Measurements from ENCODE around the gene SFXN4. TPM values are rescaled to one million over a fixed set of nuclear protein-coding genes. Genes with fewer than 3 reads are reported as not detected.

SFXN4 gene
- total RNA-seq, 2 donors from 2014 or later, result 18.3 to 23.2 TPM

- Mint-ChIP-seq H3K27ac (no peak overlapping the region), H3K36me3 (ENCODE audit: low read depth) (no peaks in the 10 kb centered on the region), H3K9me3 (peaks cover 2% of the 10 kb centered on the region), H3K4me1 (peaks cover 21% of the 10 kb centered on the region), H3K27me3 (ENCODE audit: insufficient read depth) (peaks cover 10% of the 10 kb centered on the region), H3K4me3 (no peak overlapping the region)
- no peak for TF ChIP-seq CTCF (conservative IDR thresholded peaks at IDR 0.05)
- 46 to 58% methylated on average over 3 to 4 of the region's 5 CpGs for WGBS, 2 experiments (ENCODE audit: insufficient coverage in 1 of 2, insufficient read length in 1 of 2)
- no peaks in the 10 kb centered on the region for H3K27me3 ChIP-seq (ENCODE audit: control insufficient read depth, insufficient read depth, low read length, poor library complexity, severe bottlenecking)
- no peaks in the 10 kb centered on the region for H3K4me1 ChIP-seq (ENCODE audit: control insufficient read depth, insufficient read depth, low read length)
- no peak for DNase-seq
- H3K9me3 ChIP-seq (ENCODE audit: control insufficient read depth, low read length), result no peaks in the 10 kb centered on the region
- no peaks in the 10 kb centered on the region for H3K36me3 ChIP-seq (ENCODE audit: control insufficient read depth, insufficient read depth, low read length)
- no peak overlapping the region for H3K9ac ChIP-seq (ENCODE audit: extremely low read depth, low read length, poor library complexity, severe bottlenecking)
- H3K4me3 ChIP-seq (ENCODE audit: low read length), result no peak overlapping the region
- H3K27ac ChIP-seq (ENCODE audit: low read depth, low read length), result no peak overlapping the region
Measured at GRCh38 chr10:119190954-119191785, 25.7 kb upstream of the SFXN4 start.

GRCh38 chr10:119190353-119190752 lies 24.8 kb upstream of the SFXN4 start:
- Mint-ChIP-seq H3K27me3 (ENCODE audit: insufficient read depth) (peaks cover 10% of the 10 kb centered on the region), H3K36me3 (ENCODE audit: low read depth) (no peaks in the 10 kb centered on the region), H3K4me3 (no peak overlapping the region), H3K27ac (no peak overlapping the region), H3K4me1 (peaks cover 21% of the 10 kb centered on the region), H3K9me3 (peaks cover 2% of the 10 kb centered on the region)
- Histone ChIP-seq H3K4me1 (ENCODE audit: control insufficient read depth, insufficient read depth, low read length) (no peaks in the 10 kb centered on the region), H3K27ac (ENCODE audit: low read depth, low read length) (no peak overlapping the region), H3K27me3 (ENCODE audit: control insufficient read depth, insufficient read depth, low read length, poor library complexity, severe bottlenecking) (no peaks in the 10 kb centered on the region), H3K9ac (ENCODE audit: extremely low read depth, low read length, poor library complexity, severe bottlenecking) (peak overlapping the region; percentile 2), H3K36me3 (ENCODE audit: control insufficient read depth, insufficient read depth, low read length) (no peaks in the 10 kb centered on the region), H3K9me3 (ENCODE audit: control insufficient read depth, low read length) (no peaks in the 10 kb centered on the region), H3K4me3 (ENCODE audit: low read length) (no peak overlapping the region)
- DNase-seq, result no peak
- no peak for TF ChIP-seq CTCF (conservative IDR thresholded peaks at IDR 0.05)
- 90 to 96% methylated on average over 3 to 4 of the region's 4 CpGs for WGBS, 2 experiments (ENCODE audit: insufficient coverage in 1 of 2, insufficient read length in 1 of 2)

- H3K9me3 ChIP-seq (ENCODE audit: control insufficient read depth, low read length), result no peaks in the 10 kb centered on the region
- Mint-ChIP-seq H3K4me3 (no peak overlapping the region), H3K9me3 (peaks cover 2% of the 10 kb centered on the region), H3K4me1 (peaks cover 16% of the 10 kb centered on the region), H3K27ac (peak overlapping the region; percentile 61), H3K27me3 (ENCODE audit: insufficient read depth) (peaks cover 10% of the 10 kb centered on the region), H3K36me3 (ENCODE audit: low read depth) (no peaks in the 10 kb centered on the region)
- H3K4me1 ChIP-seq (ENCODE audit: control insufficient read depth, insufficient read depth, low read length), result no peaks in the 10 kb centered on the region
- 92 to 94% methylated on average over 3 of the region's 3 CpGs for WGBS, 2 experiments (ENCODE audit: insufficient coverage in 1 of 2, insufficient read length in 1 of 2)
- H3K9ac ChIP-seq (ENCODE audit: extremely low read depth, low read length, poor library complexity, severe bottlenecking), result peak overlapping the region; percentile 2
- H3K27me3 ChIP-seq (ENCODE audit: control insufficient read depth, insufficient read depth, low read length, poor library complexity, severe bottlenecking), result no peaks in the 10 kb centered on the region
- H3K36me3 ChIP-seq (ENCODE audit: control insufficient read depth, insufficient read depth, low read length), result no peaks in the 10 kb centered on the region
- H3K4me3 ChIP-seq (ENCODE audit: low read length), result no peak overlapping the region
- TF ChIP-seq CTCF (conservative IDR thresholded peaks at IDR 0.05), result no peak
- H3K27ac ChIP-seq (ENCODE audit: low read depth, low read length), result no peak overlapping the region
- DNase-seq, result no peak
Measured at GRCh38 chr10:119189811-119190282, 24.3 kb upstream of the SFXN4 start.

Data from endodermal cell (in vitro differentiated cells).